DND-41 (cell line): ENCODE data around the gene SEC63.

Experiments
- ATAC-seq: fragments of 200-7000 bp; cut with Tn5 transposase; 3 replicates; pipeline ENCODE4 v1.9.1; 2021; ENCODE audit warnings: low read depth; ENCODE audit not compliant: insufficient read depth
- DNase-seq: peaks from one replicate; pipeline ENCODE4 v3.0.0-alpha.2; 2020
- H2AFZ ChIP-seq: 2 replicates; pipeline ENCODE4 v1.6.0; 2012; ENCODE audit warnings: low read depth, low read length
- H3K27ac ChIP-seq: 2 replicates; pipeline ENCODE4 v1.5.1; 2012; ENCODE audit warnings: low read length, inconsistent platforms
- H3K27me3 ChIP-seq: fragments of 200-600 bp; sonication (generic); 2 replicates; pipeline ENCODE4 v1.6.0; 2012; ENCODE audit warnings: low read length, mild to moderate bottlenecking, inconsistent platforms; ENCODE audit not compliant: insufficient read depth, poor library complexity
- H3K36me3 ChIP-seq: 2 replicates; pipeline ENCODE4 v1.5.1; 2012; ENCODE audit warnings: low read length, inconsistent platforms; ENCODE audit not compliant: insufficient read depth
- H3K4me1 ChIP-seq: 2 replicates; pipeline ENCODE4 v1.5.1; 2012; ENCODE audit warnings: mild to moderate bottlenecking, low read length; ENCODE audit not compliant: insufficient read depth
- H3K4me2 ChIP-seq: 2 replicates; pipeline ENCODE4 v1.6.0; 2012; ENCODE audit warnings: mild to moderate bottlenecking, moderate library complexity, low read length, inconsistent platforms; ENCODE audit not compliant: insufficient read depth
- H3K4me3 ChIP-seq, 2 experiments: fragments of 200-600 bp in 1 of 2; shearing (Covaris generic) in 1 of 2; 2 replicates each; pipeline ENCODE4 v1.5.1; 2012 to 2016; ENCODE audit warnings: inconsistent platforms in 2 of 2, low read length in 2 of 2, mild to moderate bottlenecking in 2 of 2, low read depth in 1 of 2, moderate library complexity in 1 of 2
- H3K79me2 ChIP-seq: 2 replicates; pipeline ENCODE4 v1.6.0; 2012; ENCODE audit warnings: low read length, inconsistent platforms; ENCODE audit not compliant: insufficient read depth
- H3K9ac ChIP-seq: 2 replicates; pipeline ENCODE4 v1.6.0; 2012; ENCODE audit warnings: low read depth, mild to moderate bottlenecking, inconsistent platforms, low read length, moderate library complexity
- H3K9me3 ChIP-seq: 2 replicates; pipeline ENCODE4 v1.5.1; 2012; ENCODE audit warnings: low read length, moderate library complexity, mild to moderate bottlenecking, inconsistent platforms; ENCODE audit not compliant: insufficient read depth, severe bottlenecking
- H4K20me1 ChIP-seq: 2 replicates; pipeline ENCODE4 v1.6.0; 2012; ENCODE audit warnings: low read length; ENCODE audit not compliant: insufficient read depth
- EZH2 ChIP-seq: IDR thresholded peaks from 3 replicates; pipeline ENCODE4 v1.6.1; 2012; ENCODE audit warnings: borderline replicate concordance, low read depth, mild to moderate bottlenecking, moderate library complexity, low read length, inconsistent platforms; ENCODE audit not compliant: severe bottlenecking
- TF ChIP-seq, protein P1 (sequence below): IDR thresholded peaks from 2 replicates; pipeline ENCODE4 v1.5.1; 2012; ENCODE audit warnings: borderline replicate concordance, low read length, moderate library complexity, mild to moderate bottlenecking; ENCODE audit not compliant: poor library complexity, severe bottlenecking; ENCODE audit errors: extremely low read depth

The SEC63 gene, protein sequence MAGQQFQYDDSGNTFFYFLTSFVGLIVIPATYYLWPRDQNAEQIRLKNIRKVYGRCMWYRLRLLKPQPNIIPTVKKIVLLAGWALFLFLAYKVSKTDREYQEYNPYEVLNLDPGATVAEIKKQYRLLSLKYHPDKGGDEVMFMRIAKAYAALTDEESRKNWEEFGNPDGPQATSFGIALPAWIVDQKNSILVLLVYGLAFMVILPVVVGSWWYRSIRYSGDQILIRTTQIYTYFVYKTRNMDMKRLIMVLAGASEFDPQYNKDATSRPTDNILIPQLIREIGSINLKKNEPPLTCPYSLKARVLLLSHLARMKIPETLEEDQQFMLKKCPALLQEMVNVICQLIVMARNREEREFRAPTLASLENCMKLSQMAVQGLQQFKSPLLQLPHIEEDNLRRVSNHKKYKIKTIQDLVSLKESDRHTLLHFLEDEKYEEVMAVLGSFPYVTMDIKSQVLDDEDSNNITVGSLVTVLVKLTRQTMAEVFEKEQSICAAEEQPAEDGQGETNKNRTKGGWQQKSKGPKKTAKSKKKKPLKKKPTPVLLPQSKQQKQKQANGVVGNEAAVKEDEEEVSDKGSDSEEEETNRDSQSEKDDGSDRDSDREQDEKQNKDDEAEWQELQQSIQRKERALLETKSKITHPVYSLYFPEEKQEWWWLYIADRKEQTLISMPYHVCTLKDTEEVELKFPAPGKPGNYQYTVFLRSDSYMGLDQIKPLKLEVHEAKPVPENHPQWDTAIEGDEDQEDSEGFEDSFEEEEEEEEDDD

DNA sequence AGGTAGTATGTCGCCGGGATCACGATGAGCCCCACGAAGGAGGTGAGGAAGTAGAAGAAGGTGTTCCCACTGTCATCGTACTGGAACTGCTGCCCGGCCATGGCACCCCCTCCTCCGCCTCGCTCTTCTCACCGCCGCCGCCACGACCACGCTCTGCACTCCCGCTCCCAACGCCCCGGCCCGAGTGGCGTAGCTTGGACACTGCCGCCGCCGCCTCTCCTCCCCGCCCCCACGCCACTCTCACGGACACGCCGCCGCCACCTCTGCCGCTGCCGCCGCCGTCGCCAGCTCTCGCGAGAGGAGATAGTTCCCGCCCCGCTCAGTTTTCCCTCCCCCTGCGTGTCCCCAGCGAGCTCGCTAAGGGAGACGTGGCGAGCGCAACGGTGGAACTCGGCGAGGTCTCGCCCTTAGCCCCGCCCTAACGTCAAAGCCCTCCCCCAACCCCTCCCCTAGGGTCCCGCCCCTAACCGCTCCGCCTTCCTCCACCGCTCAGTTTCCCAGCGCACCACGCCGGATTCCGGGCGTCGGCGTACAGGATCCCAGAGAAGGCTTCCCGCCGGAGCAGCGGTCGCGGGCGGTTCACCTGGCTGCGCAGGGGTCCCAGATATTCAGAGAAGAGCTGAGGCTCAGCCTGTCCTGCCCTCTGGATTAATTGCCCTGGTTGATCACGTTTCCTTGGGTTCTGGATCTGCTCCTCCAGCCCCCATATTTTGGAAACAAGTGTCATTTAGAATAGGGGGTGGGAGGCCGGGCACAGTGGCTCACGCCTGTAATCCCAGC, at the start of gene SEC63:
Gene SEC63 (minus strand): TSS at position 300 of the 780 bp plus-strand sequence. CDS start 199 bp downstream, at position 101.
- Histone ChIP-seq H3K9me3 (no peaks in the 10 kb centered on the region), H3K4me2 (peak within 1 kb of the TSS; percentile 80), H3K27me3 (no peaks in the 10 kb centered on the region), H3K79me2 (peaks cover 43% of the 10 kb centered on the region), H3K27ac (peak within 1 kb of the TSS; percentile 86), H3K9ac (peak within 1 kb of the TSS; percentile 85), H2AFZ (peak within 1 kb of the TSS; percentile 88), H3K4me1 (peaks cover 31% of the 10 kb centered on the region), H4K20me1 (peaks cover 25% of the 10 kb centered on the region), H3K4me3 (peak within 1 kb of the TSS; percentile 82 to 91), H3K36me3 (peaks cover 13% of the 10 kb centered on the region)
- peak; percentile 98 for DNase-seq
- peak; percentile 89 for ATAC-seq
- TF ChIP-seq EZH2: no peak
- TF ChIP-seq, protein P1, sequence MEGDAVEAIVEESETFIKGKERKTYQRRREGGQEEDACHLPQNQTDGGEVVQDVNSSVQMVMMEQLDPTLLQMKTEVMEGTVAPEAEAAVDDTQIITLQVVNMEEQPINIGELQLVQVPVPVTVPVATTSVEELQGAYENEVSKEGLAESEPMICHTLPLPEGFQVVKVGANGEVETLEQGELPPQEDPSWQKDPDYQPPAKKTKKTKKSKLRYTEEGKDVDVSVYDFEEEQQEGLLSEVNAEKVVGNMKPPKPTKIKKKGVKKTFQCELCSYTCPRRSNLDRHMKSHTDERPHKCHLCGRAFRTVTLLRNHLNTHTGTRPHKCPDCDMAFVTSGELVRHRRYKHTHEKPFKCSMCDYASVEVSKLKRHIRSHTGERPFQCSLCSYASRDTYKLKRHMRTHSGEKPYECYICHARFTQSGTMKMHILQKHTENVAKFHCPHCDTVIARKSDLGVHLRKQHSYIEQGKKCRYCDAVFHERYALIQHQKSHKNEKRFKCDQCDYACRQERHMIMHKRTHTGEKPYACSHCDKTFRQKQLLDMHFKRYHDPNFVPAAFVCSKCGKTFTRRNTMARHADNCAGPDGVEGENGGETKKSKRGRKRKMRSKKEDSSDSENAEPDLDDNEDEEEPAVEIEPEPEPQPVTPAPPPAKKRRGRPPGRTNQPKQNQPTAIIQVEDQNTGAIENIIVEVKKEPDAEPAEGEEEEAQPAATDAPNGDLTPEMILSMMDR: no peak

GRCh38 chr6:108005961-108006360, 48.0 kb upstream of the SEC63 start:
- ATAC-seq (no peak), DNase-seq (no peak)
- Histone ChIP-seq H3K27me3 (no peaks in the 10 kb centered on the region), H3K36me3 (no peaks in the 10 kb centered on the region), H2AFZ (no peak overlapping the region), H3K4me2 (no peak overlapping the region), H3K9ac (no peak overlapping the region), H3K9me3 (peaks cover 3% of the 10 kb centered on the region), H3K4me3 (no peak overlapping the region), H3K27ac (no peak overlapping the region), H3K79me2 (no peaks in the 10 kb centered on the region), H4K20me1 (no peaks in the 10 kb centered on the region), H3K4me1 (no peaks in the 10 kb centered on the region)
- TF ChIP-seq, protein P1: no peak
- TF ChIP-seq EZH2: no peak

- H3K4me2 ChIP-seq: no peak overlapping the region
- peaks cover 3% of the 10 kb centered on the region for H3K9me3 ChIP-seq
- no peak overlapping the region for H3K9ac ChIP-seq
- no peaks in the 10 kb centered on the region for H3K36me3 ChIP-seq
- H2AFZ ChIP-seq: no peak overlapping the region
- no peak overlapping the region for H3K27ac ChIP-seq
- no peaks in the 10 kb centered on the region for H3K4me1 ChIP-seq
- no peaks in the 10 kb centered on the region for H4K20me1 ChIP-seq
- H3K4me3 ChIP-seq: no peak overlapping the region
- DNase-seq (no peak), ATAC-seq (no peak)
- no peaks in the 10 kb centered on the region for H3K27me3 ChIP-seq
- TF ChIP-seq EZH2: no peak
- TF ChIP-seq, protein P1: no peak
- H3K79me2 ChIP-seq: no peaks in the 10 kb centered on the region
These were observed 46.9 kb upstream of the SEC63 start for GRCh38 chr6:108004861-108005260.
